SH-SY5Y (cell line): ENCODE data around the gene ZC3HAV1L.

Source experiments
- GATA2 ChIP-seq: IDR thresholded peaks from 2 replicates; pipeline ENCODE4 v1.6.1; 2011; ENCODE audit warnings: mild to moderate bottlenecking, low read depth, low read length
- GATA3 ChIP-seq: IDR thresholded peaks from 2 replicates; pipeline ENCODE4 v1.6.1; 2011; ENCODE audit warnings: low read depth, mild to moderate bottlenecking, low read length, moderate library complexity

GRCh38 chr7:139078911-139079310 is 43.1 kb upstream of the ZC3HAV1L start:
- TF ChIP-seq GATA2 = no peak
- no peak for TF ChIP-seq GATA3
